GM12878 (cell line): ENCODE data around the gene VPS8.

ENCODE experiments used
- CTCF ChIP-seq, 3 experiments: IDR thresholded peaks in 2 of 3; conservative IDR thresholded peaks in 1 of 3; 2 replicates each; pipeline ENCODE4 v1.5.1; 2011; ENCODE audit warnings: low read depth in 3 of 3, low read length in 3 of 3, mild to moderate bottlenecking in 3 of 3, control low read depth in 2 of 3, moderate library complexity in 2 of 3, inconsistent platforms in 1 of 3, mixed read lengths in 1 of 3; ENCODE audit not compliant: control insufficient read depth in 2 of 3, insufficient read depth in 1 of 3; ENCODE audit errors: extremely low read depth in 1 of 3
- ZNF207 ChIP-seq: fragments of 450-650 bp; IDR thresholded peaks from 2 replicates; pipeline ENCODE4 v1.6.1; 2014; ENCODE audit warnings: antibody characterized with exemption, mild to moderate bottlenecking, borderline replicate concordance
- TF ChIP-seq, protein P1 (sequence below): IDR thresholded peaks from 2 replicates; pipeline ENCODE4 v1.6.1; 2012; ENCODE audit warnings: low read depth, low read length, improper control_type of control experiment
- TF ChIP-seq, protein P2 (sequence below): IDR thresholded peaks from 2 replicates; pipeline ENCODE4 v1.6.1; 2012; ENCODE audit warnings: low read length, inconsistent platforms

DNA sequence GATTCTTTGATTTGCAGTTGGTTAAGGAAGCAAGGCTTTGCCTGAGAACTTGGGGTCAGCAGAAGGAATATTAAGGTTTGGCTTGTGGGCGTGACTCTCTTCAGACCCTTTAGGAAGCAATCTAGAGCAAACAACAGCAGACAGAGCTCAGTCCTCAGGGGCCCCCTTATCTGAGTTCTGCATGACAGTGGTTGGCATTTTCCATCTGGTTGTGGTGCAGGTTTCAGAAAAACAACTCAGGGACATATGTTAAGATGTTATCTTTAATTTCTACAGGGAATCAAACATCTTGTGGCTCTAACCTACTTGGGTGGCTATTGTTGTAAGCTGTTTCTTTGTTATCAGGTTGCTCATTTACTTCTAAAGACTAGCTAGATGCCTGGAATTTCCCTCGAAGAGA, 141.4 kb downstream of the VPS8 start:
- TF ChIP-seq, protein P1, sequence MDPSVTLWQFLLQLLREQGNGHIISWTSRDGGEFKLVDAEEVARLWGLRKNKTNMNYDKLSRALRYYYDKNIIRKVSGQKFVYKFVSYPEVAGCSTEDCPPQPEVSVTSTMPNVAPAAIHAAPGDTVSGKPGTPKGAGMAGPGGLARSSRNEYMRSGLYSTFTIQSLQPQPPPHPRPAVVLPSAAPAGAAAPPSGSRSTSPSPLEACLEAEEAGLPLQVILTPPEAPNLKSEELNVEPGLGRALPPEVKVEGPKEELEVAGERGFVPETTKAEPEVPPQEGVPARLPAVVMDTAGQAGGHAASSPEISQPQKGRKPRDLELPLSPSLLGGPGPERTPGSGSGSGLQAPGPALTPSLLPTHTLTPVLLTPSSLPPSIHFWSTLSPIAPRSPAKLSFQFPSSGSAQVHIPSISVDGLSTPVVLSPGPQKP: no peak
- TF ChIP-seq ZNF207 (no peak), CTCF (IDR thresholded peaks at IDR 0.05 in 2 of 3, conservative IDR thresholded peaks at IDR 0.05 in 1 of 3; ENCODE audit: control insufficient read depth in 2 of 3, extremely low read depth in 1 of 3, insufficient read depth in 1 of 3, low read depth in 3 of 3, low read length in 3 of 3) (no peak)
- TF ChIP-seq, protein P2, sequence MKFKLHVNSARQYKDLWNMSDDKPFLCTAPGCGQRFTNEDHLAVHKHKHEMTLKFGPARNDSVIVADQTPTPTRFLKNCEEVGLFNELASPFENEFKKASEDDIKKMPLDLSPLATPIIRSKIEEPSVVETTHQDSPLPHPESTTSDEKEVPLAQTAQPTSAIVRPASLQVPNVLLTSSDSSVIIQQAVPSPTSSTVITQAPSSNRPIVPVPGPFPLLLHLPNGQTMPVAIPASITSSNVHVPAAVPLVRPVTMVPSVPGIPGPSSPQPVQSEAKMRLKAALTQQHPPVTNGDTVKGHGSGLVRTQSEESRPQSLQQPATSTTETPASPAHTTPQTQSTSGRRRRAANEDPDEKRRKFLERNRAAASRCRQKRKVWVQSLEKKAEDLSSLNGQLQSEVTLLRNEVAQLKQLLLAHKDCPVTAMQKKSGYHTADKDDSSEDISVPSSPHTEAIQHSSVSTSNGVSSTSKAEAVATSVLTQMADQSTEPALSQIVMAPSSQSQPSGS: no peak
